WTC11 (cell line): Measurements from ENCODE around the gene APLF.
"Not testable (repeated sequence)": the region's sequence is repeated elsewhere in the genome, so short reads cannot be mapped to it uniquely, and the experiment has no call there.

Source experiments
- ATF2 ChIP-seq: sonication (generic); formaldehyde crosslinking; IDR thresholded peaks from 2 replicates; pipeline ENCODE4 v1.8.1; 2022; ENCODE audit warnings: low read depth, missing genetic modification reagents, borderline replicate concordance
- ZNF423 ChIP-seq: fragments of 250-450 bp; sonication (Bioruptor Pico); IDR thresholded peaks from 2 replicates; pipeline ENCODE4 v2.1.2; 2022; ENCODE audit warnings: mild to moderate bottlenecking, moderate library complexity
- TF ChIP-seq, protein P1 (sequence below): fragments of 200-600 bp; IDR thresholded peaks from 2 replicates; pipeline ENCODE4 v1.8.0; 2022; ENCODE audit warnings: antibody characterized with exemption
- TF ChIP-seq, protein P2 (sequence below): sonication (generic); formaldehyde crosslinking; IDR thresholded peaks from 2 replicates; pipeline ENCODE4 v1.8.0; 2022; ENCODE audit warnings: mild to moderate bottlenecking, missing genetic modification reagents

- TF ChIP-seq, protein P1, sequence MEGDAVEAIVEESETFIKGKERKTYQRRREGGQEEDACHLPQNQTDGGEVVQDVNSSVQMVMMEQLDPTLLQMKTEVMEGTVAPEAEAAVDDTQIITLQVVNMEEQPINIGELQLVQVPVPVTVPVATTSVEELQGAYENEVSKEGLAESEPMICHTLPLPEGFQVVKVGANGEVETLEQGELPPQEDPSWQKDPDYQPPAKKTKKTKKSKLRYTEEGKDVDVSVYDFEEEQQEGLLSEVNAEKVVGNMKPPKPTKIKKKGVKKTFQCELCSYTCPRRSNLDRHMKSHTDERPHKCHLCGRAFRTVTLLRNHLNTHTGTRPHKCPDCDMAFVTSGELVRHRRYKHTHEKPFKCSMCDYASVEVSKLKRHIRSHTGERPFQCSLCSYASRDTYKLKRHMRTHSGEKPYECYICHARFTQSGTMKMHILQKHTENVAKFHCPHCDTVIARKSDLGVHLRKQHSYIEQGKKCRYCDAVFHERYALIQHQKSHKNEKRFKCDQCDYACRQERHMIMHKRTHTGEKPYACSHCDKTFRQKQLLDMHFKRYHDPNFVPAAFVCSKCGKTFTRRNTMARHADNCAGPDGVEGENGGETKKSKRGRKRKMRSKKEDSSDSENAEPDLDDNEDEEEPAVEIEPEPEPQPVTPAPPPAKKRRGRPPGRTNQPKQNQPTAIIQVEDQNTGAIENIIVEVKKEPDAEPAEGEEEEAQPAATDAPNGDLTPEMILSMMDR: not testable (repeated sequence)
- TF ChIP-seq, protein P2, sequence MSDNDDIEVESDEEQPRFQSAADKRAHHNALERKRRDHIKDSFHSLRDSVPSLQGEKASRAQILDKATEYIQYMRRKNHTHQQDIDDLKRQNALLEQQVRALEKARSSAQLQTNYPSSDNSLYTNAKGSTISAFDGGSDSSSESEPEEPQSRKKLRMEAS (CRISPR knock-in tag): not testable (repeated sequence)
- not testable (repeated sequence) for TF ChIP-seq ZNF423, ATF2
These were observed 60.1 kb downstream of the APLF start for GRCh38 chr2:68527343-68528081.
